T1000 (cell line): Measurements from ENCODE around the gene PPP2R5B.
"Not testable (repeated sequence)": the region's sequence is repeated elsewhere in the genome, so short reads cannot be mapped to it uniquely, and the experiment has no call there.

ENCODE experiments used
- DNase-seq: peaks from one replicate; lab custom pipeline; 2025; ENCODE audit warnings: mixed read lengths; lab: John Stamatoyannopoulos, UW

The PPP2R5B gene

DNA sequence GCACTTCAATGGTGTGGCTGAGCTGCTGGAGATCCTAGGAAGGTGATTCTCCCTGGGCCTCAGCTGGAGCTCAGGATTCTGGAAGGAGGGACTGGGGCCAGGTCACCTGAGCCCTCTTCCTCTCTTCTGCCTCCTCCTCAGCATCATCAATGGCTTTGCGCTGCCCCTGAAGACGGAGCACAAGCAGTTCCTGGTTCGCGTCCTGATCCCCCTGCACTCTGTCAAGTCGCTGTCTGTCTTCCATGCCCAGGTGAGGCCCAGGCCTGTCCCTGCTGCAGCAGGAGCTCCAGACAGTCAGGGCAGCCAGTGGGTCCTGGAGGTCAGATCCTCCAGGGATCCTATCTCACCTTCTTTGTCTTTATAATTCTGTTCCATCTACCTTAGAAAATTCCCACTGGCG is 5.9 kb downstream of the PPP2R5B start:
- DNase-seq = no peak

DNA sequence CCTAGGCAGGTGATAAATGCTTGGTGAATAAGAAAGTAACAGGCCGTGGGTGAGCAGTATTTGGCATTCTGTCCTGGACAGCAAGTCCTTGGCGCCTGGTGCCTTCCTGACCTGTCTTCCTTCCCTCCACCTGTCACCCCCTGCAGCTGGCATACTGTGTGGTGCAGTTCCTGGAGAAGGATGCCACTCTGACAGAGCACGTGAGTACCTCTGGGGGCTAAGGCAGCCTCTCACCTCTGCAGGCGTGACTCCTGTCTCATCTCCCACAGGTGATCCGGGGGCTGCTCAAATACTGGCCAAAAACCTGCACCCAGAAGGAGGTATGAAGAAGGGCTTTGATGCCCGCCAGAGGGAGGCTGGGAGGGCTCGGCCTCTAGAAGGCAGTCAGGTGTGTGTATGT is 6.8 kb downstream of the PPP2R5B start:
- DNase-seq = no peak

DNA sequence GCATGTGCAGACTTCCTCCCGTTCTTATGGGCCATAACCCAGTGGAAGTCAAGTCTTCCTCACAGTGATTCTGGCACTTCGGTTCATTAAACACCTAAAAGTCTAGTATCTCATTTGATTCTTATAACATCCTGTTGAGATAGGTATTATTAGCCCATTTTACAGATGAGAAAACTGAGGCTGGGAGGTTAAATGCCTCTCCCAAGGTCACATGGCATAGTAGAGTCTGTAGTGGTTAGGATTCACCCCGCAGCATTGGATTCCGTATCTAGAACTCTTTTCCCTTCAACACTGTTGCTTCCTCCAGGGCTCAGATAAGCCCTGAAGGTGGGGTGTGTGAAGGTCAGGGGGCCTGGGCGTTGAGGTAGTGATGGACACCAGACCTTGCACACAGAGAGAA is 7.8 kb downstream of the PPP2R5B start:
- DNase-seq = no peak

DNA sequence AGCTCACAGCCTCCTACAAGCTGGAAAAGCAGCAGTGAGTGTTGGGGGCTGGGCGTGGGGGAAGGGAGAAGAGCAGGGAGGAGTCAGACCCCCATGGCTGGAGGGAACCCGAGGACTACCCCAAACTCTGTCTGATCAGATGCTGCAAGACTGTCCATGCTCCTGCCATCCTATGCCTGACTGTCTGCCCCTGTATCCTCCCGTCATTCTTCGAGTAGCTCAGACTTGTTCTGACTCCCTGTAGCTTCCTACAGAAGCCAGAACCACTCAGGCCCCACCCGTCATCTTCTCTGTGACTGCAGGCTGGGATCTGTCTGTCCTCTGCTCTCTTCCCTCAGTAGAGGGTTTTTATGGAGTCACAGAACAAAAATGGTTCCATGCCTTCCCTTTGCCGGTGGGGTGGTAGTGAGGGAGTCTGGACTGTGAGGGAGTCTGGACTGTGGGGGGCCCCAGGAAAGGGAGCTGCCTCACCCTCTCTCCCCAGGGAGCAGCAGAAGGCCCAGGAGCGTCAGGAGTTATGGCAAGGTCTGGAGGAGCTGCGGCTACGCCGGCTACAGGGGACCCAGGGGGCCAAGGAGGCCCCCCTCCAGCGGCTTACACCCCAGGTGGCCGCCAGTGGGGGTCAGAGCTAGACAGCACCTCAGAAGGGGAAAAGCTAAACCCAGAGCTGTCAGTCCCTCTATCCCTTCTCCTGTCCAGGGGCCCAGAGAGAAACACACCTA is 8.9 kb downstream of the PPP2R5B start:
- DNase-seq = no peak

DNA sequence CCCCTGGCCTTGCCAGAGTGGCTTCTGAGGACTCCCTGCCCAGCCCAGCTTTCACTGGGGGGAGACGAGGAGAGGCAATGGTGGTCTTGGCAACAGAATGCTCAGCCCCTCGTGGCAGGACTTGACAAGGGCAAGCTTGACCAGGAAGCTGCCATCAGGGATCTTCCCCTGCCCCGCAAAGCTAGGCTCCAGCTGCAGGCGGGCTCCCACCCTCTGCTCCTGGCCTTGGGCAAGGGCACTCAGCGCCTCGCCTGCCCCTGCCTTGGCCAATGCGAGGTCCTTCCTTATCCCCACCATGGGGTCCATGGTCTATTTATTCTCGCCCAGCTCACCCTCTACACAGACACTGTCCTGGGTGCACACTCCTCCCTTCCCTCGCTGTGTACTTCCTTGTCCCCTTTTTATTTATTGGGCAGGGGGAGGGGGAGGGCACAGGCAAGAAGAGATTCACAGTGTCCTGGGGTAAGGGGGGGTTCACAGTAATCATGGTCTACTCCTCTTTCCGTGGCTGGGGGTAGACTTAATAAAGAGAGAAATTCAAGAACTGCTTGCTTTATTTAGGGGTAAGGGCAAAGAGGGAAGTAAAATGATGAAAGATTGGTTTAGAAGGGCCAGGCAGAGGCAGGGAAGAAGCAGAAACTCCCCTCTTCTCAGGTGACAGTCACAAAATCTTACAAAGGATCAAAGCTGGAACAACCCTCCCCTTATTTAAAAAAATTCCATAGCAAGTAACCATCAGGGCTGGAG is 9.6 kb downstream of the PPP2R5B start:
- no peak for DNase-seq

DNA sequence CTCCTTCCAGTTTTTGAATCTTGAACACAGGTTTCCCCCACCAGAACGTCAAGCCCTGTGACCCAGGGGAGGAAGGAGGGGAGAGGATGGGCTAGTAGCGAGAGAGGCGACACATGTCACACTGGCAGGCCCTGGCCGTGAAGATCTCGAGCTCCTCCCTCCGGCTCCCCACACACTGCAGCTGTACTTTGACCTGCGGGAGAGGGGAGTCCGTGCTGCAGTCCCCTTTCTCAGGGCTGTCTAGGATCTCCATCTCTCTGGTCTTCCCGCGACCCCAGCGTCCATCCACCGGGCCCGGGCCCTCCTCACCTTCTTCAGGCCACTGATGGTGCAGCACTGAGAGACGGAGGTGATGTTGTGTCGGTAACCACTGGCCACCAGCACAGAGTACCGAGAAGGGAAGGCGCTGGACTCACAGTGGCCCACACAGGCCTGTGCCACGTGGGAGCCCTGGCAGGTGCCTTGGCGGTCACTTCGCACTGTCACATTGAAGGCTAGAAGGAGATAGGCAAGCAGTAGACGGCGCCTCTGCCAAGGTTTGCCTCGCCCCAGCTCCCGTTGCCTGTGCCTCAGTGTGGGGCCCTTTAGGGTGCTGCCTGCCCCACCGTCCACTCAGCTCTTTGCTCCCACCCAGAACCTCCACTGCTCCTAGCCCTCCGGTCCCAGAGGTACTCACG is 10.3 kb downstream of the PPP2R5B start:
- DNase-seq = no peak

DNA sequence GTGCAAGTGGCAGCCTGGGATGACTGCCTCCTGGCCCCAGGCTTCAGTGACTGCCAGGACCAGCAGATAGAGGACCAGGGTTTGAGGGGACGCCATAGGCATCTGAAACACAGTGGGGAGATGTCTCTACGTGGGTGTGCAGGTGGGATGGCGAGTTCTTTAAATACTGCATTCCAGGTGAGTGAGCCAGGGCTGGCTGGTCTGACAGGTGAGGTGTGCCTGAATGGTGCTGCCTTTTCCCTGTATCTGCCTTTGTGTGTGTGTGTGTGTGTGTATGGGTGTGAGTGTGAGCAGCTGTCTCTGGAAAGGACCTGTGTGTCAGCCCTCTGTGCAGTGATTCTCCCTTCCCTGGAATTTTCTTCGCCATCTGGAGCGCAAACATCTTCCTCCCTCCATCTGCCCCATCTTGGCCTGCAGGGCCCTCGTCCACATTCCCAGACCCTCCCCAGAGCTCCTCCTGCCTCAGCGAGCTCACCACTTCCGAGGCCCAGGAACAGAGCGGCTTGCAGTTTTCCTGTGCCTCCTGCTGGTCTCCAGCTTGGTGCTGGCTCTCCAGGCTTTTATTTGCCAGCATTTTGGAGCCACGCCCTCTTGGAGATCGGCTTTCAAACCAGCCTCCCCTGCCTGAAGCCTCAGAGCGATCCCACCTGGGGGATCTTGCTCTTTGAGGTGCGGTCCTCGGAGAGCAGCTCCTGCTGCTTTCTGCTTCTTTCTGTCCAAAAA is 11.0 kb downstream of the PPP2R5B start, which contains the start of gene GPHA2:
GPHA2 (minus strand) TSS at position 535 of the 723 bp plus-strand sequence; CDS start at position 102, 433 bp downstream.
- DNase-seq = no peak

DNA sequence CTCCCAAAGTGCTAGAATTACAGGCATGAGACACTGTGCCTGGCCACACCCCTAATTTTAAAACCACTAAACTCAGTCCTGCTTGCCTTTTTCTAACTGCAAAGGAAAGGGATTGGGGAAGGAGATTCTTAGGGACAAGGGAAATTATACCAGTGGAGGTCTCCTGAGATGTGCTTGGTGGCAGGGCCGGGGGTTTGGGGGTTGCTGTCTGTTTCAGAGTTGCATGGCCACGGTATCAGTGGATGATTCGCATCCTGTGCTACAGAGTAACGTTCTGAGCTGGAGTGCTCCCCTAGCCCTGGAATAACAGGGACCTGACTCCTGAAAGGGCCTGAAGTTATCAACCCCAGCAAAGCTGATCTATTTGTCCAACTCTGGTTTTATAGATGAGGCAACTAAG is 12.1 kb downstream of the PPP2R5B start:
- no peak for DNase-seq

DNA sequence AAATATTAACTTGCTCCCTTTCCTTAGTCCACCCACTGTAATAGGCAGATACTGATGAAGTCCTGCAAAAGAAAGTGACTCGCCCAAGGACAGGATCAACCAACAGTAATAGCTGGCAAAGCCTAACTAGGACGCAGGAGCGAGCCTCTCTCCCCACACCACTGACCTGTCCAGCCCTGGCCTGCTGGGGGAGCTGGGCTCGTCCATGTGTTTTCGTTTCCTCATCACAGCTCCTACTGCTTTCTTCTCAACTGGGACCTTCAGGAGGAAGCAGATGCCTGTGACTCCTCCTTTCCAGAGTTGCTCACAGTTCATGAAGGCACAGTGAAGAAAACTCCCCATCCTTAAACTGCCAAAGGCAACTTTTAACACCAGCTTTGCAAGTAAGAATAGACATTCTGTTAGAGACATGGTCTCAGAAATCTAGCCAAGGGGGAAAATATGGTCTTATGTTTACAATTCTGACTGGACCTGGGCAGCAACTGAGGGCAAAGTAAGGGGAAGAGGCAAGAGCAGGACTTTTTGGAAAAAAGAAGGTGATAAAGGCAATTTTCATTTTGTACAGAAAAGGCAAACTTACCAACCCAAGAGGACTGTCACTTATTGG is 22.8 kb downstream of the PPP2R5B start:
- no peak for DNase-seq

DNA sequence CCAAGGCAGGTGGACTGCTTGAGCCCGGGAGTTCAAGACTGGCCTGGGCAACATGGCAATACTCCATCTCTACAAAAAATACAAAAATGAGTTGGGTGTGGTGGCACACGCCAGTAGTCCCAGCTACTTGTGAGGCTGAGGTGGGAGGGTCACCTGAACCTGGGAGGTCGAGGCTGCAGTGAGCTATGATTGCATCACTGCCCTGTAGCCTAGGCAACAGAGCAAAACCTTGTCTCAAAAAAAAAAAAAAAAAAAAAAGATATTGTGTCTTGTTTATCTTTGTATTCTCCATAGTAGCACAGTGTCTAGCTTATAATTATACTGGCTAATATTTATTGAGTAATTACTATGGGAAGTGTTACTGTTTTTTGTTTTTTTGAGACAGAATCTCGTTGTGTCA is 27.0 kb downstream of the PPP2R5B start:
- no peak for DNase-seq

DNA sequence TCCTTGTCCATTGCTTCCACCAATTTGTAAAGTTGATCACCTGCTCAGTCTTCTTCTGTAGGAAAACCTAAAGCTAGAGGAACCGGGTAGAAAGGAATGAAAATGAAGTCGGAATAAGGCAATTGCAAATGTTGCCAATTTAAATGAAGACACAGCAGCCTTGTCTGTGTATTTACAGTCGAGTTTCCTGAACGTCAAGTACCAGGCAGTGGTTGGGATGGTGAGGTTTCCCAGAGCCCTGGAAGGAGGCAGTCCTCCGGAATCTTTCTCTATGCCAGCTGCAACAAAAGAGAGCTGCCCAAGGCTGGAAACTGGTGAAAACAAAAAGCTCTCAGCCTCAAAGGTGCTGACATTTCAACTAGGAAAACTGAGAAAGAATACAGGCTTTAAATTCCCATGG is 29.7 kb downstream of the PPP2R5B start:
- DNase-seq = no peak

DNA sequence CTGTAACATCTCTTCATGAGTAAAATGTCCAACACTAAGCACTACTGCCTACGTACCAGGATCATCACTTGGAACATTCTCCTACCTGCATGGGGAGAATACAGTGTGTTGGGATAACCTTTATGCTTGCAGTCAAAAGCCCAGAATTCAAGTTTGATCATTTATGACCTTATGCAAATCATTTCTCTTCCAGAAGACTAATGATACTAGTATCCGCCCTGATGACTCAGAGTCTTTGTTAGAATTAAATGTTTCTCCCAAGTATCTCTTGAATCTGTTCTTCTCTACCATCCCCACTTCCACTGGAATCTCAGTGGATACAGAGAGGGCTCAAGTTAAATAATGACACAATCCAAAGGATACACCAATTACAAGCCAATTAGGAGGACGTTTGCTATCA is 35.0 kb downstream of the PPP2R5B start:
- DNase-seq = no peak

DNA sequence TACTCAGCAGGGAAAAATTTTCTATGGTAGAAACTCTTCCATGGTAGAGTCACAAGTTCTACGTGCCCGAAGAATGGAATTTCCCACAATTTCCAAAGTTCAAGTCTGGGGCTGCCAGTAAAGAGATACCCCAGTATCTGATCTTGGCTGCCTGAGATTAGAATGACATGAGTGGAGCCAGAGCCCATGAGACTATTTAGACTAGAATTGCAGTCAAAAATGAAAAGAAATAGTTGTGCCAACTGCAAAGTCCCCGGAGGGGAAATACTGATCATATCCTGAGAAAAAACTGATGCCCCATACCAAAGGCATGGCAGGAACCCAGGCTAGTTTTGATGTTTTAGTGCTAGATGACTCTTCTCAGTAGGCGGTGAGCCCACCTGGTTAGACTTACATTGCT is 36.2 kb downstream of the PPP2R5B start:
- DNase-seq = no peak

DNA sequence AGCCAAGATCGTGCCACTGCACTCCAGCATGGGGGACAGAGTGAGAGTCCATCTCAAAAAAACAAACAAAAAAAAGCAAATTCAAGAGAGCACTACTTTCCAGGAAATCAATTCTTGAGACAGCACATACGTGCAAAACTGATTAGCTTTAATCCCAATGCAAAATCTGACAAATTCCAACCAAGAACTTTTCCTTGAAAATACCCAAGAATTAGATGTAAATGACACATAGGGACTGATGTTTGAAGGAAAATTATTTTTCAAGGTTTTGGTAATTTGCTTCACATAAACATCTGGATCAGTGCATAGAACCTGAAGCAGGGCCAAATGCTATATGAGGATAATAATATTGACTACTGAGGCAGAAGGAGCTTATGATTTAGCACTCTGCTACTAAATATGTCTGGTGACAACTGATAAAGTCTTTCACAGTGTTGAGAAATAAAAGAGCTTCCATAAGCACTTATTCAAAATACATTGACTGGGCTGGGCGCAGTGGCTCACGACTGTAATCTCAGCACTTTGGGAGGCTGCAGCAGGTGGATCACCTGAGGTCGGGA is 38.7 kb downstream of the PPP2R5B start:
- DNase-seq = no peak

DNA sequence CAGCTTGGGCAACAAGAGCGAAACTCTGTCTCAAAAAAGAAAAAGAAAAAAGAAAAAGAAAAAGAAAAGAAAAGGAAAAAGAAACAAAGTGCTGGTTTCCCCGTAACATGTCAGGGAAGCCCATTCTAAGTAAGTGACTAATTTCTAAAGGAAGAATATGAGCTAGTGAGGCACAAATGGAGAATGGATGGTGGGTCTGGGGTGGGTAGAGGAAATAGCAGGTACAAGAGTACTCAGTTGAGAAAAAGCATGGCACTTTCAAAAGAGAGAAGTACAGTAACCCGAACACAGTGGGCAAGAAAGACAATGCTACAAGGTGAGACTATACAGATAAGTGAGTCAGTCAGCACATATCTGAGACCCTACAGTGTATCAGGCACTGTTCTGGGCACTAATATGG is 42.9 kb downstream of the PPP2R5B start:
- DNase-seq = no peak

DNA sequence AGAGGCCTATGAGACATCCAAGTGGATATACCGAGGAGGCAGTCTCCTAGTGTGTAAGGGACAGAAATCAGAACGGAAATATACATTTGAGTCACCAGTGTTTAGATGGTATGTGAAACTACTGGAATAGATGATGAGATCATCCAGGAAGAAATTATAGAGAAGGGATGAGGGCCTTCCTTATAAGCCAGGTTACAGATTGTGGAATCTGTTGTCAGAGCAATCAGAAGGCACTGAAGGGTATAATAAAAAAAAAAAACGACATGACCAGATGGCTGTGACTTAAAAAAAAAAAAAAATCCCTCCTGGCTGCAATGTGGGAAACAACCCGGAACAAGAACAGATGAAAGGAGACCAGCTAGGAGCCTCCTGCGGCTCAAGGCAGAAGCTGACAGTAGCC is 44.7 kb downstream of the PPP2R5B start:
- no peak for DNase-seq

DNA sequence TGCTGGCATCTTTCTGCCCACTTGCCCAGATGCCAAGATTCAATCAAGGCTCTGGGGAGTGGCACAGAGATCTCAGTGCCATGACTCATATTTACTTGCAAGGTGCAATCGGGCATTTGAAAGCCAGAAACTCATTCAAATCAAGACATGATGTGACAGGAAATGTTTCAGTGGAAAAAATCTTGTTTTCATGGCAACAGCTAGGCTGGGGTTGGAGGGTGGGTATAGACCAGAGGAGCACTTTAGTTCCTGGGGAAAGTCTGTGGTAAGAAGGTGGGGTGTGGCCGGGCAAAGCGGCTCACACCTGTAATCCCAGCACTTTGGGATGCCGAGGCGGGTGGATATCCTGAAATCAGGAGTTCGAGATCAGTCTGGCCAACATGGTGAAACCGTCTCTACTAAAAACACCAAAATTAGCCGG is 46.3 kb downstream of the PPP2R5B start:
- DNase-seq = no peak

DNA sequence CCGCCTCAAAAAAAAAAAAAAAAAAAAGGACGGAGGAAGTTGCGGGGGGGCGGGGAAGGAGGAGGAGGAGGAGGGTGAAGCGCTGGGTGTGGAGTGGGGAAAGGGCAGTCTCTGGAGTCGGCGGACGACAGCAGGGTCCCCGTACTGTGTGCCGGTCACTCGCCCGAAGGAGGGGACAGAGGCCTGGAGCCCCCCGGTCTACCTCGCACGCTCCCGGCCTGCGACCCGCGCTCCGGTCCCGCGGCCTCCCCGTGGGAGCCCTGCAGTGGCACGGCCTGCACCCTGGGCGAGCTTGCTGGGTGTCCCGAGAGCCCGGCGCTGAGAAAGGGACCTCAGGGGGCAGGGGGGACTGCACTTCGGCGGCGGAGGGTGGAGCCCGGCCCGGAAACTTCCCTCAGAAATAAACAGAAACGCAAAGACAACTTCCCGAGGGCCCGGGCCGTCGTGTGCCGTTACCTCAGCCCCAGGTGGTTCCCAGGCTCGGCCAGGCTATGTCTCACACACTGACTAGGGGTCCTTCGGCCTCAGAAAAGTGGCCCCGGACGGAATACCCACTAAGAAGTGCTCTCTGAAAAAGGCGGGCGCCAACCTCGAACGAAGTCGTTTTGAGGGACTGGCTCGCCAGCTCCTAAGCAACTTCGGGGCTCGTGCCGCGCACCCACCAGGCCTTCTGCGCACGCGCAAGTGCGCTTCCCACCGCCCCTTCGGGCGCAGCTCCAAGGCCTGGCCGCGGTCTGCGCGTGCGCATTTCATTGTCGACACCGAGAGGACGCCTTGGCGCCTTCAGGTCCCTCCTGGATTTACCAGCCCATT is 47.1 kb downstream of the PPP2R5B start, which contains the start of gene MAJIN:
MAJIN (minus strand) TSS at position 688 of the 813 bp plus-strand sequence. CDS start 12,703 bp downstream, outside the sequence.
- DNase-seq = peak; percentile 61

DNA sequence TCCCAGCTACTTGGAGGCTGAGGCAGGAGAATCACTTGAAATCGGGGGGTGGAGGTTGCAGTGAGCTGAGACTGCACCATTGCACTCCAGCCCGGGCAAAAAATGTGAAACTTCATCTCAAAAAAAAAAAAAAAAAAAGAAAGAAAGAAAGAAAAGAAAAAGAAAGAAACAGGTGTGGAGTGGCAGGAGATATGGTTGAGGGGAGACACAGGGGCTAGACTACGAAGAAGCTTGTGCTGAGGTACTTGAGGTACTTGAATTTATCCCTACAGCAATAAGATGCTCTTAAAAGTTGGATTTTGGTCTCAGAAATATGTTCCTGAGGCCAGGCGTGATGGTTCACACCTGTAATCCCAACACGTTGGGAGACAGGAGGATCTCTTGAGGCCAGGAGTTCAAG is 49.6 kb downstream of the PPP2R5B start:
- DNase-seq = no peak

DNA sequence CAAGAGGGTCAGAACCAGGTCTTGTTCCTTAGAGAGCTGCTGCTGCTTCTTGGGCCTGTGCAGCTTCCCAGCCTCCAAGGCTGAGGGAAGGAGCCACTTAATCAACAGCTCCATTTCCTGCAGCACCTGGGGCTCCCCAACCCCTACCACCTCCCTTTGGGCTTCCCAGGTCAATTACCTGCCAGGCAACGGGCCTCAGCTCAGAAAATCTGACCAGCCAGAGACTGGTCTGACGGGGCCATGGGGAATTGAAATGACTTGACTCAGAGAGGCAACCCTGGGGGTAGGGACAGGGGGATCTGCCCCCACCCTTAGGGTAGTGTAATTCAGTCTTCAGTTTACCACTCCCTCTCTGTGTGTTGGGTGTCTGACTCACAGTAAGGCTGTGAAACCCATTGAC is 52.2 kb downstream of the PPP2R5B start:
- DNase-seq = no peak

DNA sequence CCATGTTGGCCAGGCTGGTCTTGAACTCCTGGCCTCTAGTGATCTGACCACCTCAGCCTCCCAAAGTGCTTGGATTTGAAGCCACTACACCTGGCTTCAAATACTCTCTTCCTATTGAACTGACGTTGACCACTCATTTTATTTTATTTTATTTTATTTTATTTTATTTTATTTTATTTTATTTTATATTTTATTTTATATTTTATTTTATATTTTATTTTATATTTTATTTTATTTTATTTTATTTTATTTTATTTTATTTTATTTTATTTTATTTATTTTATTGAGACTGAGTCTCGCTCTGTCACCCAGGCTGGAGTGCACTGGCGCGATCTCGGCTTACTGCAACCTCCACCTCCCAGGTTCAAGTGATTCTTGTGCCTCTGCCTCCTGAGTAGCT is 58.9 kb downstream of the PPP2R5B start:
- DNase-seq = not testable (repeated sequence)
